ENCODE measurements around the gene JMY.
"Not testable (repeated sequence)": the region's sequence is repeated elsewhere in the genome, so short reads cannot be mapped to it uniquely, and the experiment has no call there.

JMY gene

GRCh38 chr5:79237740-79238560, 2.0 kb downstream of the JMY start:
- no peak for DNase-seq (ENCODE audit: low read depth in 2 of 2)

GRCh38 chr5:79240561-79240960, 4.6 kb downstream of the JMY start:
- DNase-seq (ENCODE audit: low read depth in 2 of 2) = no peak

DNA sequence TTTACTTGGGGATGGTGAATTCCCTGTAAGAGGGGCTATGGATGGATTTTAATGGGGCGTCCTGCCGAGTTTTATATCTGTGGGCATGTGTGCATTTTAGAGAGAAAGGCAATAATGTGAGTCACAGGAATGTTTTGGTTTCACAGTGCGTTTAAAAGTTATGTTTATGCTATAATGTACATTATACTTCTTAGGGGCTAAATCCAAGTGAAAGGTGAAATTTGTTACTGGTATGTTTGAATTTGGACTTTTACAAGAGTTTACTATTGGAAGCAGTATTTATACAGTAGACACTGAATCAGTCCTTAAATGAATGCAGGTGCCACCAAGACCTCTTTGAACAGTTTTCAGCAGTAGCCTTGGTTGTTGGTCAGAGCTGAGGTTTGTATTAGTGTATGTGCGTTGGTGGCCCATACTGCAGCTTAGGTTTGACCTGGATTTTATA, 5.6 kb downstream of the JMY start:
- no peak for DNase-seq (ENCODE audit: low read depth in 2 of 2)

DNA sequence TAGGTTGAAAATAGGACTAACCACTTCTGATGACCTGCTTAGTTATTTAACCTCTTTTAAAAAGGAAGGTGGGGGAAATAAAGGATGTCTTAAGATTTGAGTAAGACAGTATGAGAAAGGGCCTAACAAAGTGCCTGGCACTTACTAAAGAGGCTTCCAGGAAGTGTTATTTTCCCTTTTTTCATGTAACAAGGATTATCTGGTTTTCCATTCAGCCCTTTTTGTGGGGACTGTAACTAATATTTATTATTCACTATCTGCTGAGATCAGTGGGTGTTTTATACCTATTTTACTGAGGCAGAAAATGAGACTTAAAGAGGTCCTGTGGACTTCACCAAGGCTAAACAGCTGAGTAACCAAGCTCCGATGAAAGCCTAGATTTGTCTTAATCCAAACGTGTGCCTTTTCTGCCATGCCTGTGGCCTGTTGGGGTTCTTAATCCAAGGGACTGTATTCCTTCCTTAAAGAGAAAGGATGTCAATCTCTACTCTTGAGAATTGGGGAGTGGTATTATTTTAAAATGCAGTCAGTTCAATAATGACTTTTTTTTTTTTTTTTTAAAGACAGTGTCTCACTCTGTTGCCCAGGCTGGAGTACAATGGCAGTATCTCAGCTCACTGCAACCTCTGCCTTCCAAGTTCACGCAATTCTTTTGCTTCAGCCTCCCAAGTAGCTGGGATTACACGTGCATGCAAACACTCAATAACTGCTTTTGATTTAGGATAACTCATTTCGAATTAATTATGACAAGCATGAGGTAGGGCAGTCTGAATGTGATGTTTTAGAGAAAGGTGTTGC, 6.5 kb downstream of the JMY start:
- no peak for DNase-seq (ENCODE audit: low read depth in 2 of 2)

DNA sequence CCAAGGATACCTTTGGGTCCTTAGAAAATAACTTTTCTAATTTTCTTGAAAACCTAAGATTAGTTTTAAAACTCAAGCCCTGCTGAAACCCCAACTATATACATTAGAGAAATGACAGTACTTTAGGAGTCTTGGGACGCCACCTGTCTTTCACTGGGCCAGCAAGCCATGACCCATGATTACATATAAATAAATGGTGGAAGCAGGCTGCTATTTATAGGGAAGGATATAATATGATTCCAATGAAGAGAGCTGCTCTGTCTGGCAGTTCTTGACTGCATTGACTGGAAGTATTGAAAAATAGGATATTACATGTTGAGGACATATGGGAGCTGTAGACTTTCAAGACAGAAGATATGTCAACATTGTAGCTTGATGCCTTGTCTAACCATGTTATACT, 7.3 kb downstream of the JMY start:
- no peak for DNase-seq (ENCODE audit: low read depth in 2 of 2)

- DNase-seq (ENCODE audit: low read depth in 2 of 2) = not testable (repeated sequence)
These were observed 18.1 kb downstream of the JMY start for GRCh38 chr5:79254067-79254466.

DNA sequence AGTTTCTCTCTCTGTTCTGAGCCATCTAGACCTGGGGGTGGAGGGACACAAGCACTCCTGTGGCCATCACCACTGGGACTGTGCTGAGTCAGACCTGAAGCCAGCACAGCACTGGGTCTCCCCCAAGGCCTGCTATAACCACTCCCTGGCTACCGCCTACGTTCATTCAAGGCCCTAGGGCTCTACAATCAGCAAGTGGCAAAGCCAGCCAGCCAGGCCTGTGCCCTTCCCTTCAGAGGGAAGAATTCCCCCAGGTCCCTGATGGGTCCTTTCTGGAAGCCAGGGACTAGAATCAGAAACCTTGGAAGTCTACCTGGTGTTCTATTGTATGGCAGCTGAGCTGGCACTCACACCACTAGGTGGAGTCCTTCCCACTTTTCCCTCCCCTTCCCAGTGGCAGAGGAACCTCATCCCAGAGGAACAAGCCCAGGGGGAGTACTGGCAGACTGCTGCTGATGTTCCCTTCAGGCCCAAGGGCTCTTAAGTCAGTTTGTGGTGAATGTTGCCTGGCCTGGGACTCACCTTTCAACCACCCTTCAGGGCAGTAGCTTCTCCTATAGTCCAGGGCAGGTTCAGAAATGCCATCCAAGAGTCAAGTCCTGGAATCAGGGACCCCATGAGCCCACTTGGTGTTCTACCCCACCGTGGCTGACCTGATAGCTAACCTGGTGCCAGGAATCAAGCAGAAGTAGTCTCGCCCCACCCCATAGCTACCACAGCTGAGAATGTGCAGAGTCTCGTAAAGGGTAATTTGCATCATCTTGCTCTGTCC, 20.0 kb downstream of the JMY start:
- no peak for DNase-seq (ENCODE audit: low read depth in 2 of 2)

DNA sequence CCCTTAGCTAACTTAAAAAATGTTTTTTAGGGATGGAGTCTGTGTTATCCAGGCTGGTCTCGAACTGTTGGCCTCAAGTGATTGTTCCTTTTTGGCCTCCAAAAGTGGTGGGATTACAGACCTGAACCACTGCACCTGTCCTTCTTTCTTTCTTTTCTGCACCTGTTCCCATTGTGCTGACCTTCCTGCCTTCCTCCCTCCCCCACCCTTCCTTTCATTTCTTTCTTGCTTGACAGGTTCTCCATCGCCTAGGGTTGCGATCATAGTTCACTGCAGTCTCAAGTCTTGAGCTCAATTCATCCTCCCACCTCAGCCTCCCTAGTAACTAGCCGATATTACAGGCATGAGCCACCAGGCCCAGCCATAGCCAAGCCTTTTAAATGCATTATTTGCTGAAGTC, 20.6 kb downstream of the JMY start:
- no peak for DNase-seq (ENCODE audit: low read depth in 2 of 2)

GRCh38 chr5:79257314-79257713, 21.4 kb downstream of the JMY start:
- no peak for DNase-seq (ENCODE audit: low read depth in 2 of 2)

GRCh38 chr5:79258801-79259200, 22.9 kb downstream of the JMY start:
- no peak for DNase-seq (ENCODE audit: low read depth in 2 of 2)

GRCh38 chr5:79259383-79259782, 23.5 kb downstream of the JMY start:
- DNase-seq (ENCODE audit: low read depth in 2 of 2) = no peak

- DNase-seq (ENCODE audit: low read depth in 2 of 2) = no peak
These were observed 23.9 kb downstream of the JMY start for GRCh38 chr5:79259810-79260209.

- DNase-seq (ENCODE audit: low read depth in 2 of 2) = no peak
These were observed 26.0 kb downstream of the JMY start for GRCh38 chr5:79261897-79262296.

DNA sequence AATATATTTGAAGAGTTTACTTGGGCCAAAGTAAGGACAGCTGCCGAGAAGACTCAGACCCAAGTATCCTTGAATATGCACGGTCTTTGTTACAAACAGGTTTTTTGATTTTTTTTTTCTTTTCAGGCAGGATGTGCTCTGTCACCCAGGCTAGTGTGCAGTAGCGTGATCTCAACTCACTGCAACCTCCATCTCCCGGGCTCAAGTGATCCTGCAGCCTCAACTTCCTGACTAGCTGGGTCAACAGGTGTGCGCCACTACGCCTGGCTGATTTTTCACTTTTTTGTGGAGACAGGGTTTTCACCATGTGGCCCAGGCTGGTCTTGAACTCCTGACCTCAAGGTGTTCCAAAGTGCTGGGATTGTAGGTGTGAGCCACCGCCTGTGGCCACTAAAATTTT, 27.4 kb downstream of the JMY start:
- DNase-seq (ENCODE audit: low read depth in 2 of 2) = no peak

DNA sequence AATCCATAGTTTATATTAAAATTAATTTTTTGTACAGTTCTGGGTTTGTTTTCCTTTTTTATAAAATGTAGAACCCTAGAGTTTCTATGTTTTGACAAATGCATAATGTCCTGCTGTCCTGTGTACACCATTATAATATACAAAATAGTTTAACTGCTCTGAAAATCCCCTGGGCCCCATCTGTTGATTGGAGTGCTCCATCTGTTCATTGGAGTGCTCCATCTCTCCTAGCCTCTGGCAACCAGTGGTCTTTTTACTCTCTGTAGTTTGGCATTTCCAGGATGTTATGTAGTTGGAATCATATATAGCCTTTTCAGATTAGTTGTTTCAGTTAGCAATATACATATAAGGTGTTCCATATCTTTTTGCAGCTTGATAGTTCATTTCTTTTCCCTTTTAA, 31.2 kb downstream of the JMY start:
- DNase-seq (ENCODE audit: low read depth in 2 of 2) = no peak

DNA sequence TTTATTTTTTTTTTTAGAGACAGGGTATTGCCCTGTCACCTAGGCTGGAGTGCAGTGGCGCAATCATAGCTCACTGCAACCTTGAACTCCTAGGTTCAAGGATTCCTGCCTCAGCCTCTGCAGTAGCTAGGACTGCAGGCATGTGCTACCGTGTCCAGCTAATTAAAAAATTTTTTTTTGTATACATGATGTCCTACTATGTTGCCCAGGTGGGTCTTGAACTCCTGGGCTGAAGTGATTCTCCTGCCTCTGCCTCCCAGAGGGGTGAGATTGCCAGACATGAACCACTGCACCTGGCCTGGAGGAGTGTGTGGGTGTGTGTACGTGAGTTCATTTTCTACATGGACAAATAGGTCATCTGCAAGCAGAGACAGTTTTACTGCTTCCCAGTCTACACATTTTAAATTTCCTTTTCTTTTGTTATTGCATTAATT, 33.8 kb downstream of the JMY start:
- no peak for DNase-seq (ENCODE audit: low read depth in 2 of 2)

DNA sequence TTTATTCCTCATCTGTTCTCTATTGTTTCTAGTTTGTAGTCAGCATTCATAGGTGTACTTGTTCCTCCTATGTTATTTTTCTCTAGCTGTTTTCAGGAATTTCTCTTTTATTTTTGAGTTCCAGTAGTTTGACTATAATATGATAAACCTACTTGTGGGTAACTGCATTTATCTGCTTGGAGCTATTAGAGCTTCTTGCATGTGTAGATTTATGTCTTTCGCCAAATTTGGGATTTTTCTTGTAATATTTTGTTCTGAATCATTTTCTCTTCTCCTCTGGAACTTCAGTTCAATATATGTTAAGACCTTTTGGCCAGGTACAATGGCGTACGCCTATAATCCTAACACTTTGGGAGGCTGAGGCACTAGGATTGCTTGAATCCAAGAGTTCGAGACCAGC, 37.4 kb downstream of the JMY start:
- no peak for DNase-seq (ENCODE audit: low read depth in 2 of 2)

DNA sequence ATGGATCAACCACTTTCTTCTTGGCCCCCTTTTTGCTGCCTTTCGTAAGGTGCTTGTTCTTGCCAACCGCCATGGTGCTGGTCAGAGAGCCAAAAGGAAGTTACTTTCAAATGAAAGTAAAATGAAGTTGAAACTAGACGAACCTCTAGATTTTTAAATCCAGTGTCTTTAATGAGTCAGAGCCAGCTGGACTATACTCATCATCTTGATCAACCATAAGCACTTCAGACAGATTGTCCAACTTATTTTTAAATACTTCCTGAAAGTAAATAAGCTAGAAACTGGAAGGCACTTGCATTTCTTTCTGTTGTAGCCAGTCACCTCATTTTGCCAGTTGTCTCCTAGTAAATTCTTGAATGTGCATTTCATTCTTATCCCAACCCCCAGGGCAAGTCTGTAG, 48.9 kb downstream of the JMY start:
- DNase-seq (ENCODE audit: low read depth in 2 of 2) = no peak

- DNase-seq (ENCODE audit: low read depth in 2 of 2) = no peak
These were observed 49.4 kb downstream of the JMY start for GRCh38 chr5:79285285-79285684.

GRCh38 chr5:79285833-79286232, 49.9 kb downstream of the JMY start:
- no peak for DNase-seq (ENCODE audit: low read depth in 2 of 2)

GRCh38 chr5:79287380-79287779, 51.4 kb downstream of the JMY start:
- no peak for DNase-seq (ENCODE audit: low read depth in 2 of 2)

GRCh38 chr5:79287907-79288306, 52.0 kb downstream of the JMY start:
- DNase-seq (ENCODE audit: low read depth in 2 of 2) = no peak
